Glomerular visceral epithelial cell (primary cell): ENCODE data around the gene GBA2.

Experiments
- DNase-seq: peaks from one replicate; pipeline ENCODE4 v3.0.0-alpha.2; 2016; ENCODE audit errors: extremely low spot score

The GBA2 gene

DNA sequence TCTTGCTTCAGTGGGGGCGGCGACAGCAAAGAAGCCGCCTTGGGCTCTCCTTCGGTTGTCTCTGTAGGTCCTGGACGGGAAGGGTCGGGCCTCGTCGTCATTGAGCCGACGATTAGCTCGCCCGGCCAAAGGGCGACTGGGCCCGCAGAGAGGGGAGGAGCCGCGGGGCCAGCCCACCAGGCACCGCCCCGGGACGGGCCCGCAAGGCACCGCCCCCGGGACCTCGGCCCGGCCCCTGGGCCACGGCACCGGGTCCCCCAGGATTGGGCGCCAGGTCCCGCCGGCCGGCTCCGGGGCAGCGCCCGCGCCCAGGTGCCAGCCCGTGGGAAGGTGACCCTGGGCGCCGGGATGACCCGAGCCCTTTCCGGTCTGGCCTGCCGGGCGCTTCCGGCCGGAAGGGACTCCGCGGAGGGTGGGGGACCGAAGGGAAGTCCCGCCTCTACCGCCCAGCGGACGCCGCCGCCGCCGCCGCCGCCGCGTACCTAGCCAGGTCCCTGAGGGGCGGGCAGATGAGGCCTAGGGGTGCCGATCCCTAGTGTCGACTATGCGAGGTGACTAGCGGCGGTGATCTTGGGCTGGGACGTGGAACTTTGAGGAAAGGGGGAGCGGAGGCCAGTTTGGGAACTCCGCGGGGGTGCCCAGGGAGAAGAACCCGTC is at the start of gene GBA2, which contains the start of gene RGP1:
Gene GBA2, minus strand, starts transcription at position 371 of the 657 bp plus-strand sequence. CDS start 524 bp downstream, outside the sequence.
Gene RGP1, plus strand, starts transcription at position 430 of the 657 bp plus-strand sequence. CDS start 469 bp downstream, outside the sequence.
- peak; percentile 84 for DNase-seq

DNA sequence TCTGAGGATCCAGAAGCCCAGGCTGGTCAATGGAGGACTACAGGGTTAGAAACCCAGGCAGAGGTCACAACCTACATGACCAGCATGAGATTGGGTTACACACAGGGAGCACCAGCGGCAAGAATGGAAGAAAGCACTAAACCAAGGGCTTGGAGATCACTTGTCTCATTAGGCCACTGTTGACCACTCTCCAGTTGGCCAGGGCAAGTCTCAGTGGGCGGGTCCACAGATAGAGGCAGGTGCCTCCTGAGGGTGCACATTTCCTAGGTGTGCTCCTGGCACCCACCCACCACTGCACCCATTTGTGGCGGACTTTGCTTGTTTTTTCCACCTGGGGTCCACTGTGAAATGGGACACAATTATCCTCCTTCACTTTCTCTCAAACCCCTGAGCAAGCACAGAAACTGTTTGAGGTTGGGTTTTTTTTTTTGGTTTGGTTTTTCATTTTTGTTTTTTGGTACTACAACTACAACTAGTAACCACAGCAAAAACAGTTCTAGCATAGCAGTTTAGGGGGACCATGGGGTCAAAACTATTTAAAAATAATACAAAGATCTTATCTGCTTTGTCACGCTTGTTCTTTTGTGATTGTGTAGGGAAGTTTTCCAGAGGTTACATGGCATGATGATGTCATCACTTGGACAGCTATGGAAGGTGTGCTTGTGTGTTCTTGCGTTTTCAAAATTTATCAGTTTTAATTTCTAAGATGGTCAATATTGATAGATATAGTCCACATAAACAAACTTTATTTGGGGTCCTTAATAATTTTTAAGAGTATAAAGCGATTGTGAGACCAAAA is 48.5 kb upstream of the GBA2 start:
- DNase-seq = no peak

DNA sequence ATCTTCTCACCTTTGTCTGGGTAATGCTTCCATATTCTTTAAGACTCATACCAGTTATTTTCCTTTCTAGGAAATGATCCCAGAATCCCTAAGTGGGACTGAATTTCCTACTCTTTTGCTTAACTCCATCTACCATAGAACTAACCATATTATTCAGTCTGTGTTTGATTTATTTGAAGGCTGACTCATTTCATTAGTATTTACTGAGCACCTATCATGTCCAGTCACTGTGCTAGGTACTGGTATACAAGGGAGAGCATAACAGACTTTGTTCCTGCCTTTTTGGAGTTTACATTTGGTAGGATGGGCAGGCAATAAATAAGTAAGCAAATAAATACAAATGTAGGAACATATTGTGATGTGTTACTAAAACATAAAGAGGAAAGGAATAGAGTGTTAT is 46.7 kb upstream of the GBA2 start:
- DNase-seq = no peak

DNA sequence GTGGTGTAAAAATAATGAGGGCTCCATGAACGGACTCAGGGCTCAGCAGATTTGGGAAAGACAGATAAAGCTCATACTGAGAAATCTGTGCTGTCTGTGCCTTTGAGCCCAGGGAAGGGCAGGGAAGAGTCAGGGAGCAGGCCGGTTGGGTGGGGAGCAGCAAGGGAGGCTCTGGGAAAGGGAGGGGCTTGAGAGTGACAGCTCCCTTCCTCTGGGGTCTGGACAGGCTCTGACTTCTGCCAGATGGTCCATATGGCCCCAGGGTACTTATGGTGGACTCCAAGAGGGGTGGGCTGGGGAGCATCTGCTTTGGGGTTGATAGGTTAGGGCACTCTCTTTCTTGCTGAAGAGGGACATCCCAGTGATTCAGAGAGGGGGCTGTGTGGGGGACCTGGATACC is 44.4 kb upstream of the GBA2 start:
- DNase-seq = no peak

DNA sequence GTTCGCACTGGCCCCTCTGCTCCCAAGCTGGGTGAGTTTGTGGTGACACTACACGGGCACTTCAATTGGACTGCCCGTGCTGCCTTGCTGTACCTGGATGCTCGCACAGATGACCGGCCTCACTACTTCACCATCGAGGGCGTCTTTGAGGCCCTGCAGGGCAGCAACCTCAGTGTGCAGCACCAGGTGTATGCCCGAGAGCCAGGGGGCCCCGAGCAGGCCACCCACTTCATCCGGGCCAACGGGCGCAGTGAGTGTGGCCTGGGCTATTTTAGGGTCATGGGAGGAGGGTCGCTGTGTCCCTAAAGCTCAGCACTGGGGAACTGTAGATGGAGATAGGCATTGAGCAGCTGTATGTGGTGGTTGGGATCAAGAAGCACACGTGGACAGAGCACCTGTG is 43.8 kb upstream of the GBA2 start:
- no peak for DNase-seq

DNA sequence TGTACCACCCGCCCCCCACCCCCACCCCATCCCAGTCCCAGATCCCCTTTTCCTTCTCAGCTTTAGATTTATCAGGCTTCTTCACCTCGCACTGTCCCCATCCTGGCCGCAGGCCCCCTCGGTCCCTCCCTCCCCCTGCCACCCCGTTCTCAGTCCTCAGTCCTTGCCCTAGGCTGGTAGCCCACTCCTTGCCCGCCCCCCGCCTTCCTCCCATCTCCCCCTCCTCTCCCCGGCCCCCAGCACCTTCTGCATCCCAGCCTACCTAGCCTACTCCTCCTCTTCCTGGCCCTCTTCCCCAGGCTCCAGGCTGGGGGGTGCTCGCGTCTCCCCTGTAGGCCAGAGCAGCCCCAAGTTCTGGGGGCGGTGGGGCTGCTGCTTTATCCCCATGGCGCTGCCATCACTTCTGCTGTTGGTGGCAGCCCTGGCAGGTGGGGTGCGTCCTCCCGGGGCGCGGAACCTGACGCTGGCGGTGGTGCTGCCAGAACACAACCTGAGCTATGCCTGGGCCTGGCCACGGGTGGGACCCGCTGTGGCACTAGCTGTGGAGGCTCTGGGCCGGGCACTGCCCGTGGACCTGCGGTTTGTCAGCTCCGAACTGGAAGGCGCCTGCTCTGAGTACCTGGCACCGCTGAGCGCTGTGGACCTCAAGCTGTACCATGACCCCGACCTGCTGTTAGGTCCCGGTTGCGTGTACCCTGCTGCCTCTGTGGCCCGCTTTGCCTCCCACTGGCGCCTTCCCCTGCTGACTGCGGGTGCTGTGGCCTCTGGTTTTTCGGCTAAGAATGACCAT is 43.2 kb upstream of the GBA2 start:
- no peak for DNase-seq

DNA sequence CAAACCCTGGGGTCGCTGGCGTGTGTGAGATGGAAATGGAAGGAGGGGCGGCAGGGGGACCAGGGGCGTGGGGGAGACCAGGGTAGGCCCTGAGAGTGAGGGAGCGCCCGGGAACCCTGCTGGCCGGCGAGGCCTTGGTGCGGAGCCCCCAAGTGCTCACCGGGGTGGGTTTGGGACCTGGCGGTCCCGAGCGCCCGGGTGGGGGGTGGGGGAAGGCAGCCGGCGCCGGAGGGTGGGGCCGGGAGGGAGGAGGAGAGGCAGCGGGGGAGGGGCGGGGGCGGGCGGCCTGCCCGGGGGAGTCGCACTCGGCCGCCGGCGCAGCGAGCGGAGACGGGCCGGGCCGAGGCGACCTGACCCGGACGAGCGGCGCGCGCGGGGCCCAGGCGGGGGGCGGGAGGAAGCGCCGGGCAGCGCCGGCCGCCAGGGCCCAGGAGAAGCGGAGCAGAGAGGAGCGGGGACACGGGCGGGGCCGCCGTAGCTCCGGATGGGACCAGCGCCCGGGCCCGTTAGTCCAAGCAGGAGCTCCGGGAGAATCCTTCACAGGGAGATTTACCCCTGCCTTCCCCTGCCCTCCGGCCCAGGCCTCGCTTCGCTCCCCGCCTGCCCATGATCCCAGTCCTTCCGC is 42.4 kb upstream of the GBA2 start, which contains the start of gene NPR2:
Gene NPR2, plus strand, starts transcription at position 295 of the 625 bp plus-strand sequence. CDS start 818 bp downstream, outside the sequence.
- peak; percentile 40 for DNase-seq

DNA sequence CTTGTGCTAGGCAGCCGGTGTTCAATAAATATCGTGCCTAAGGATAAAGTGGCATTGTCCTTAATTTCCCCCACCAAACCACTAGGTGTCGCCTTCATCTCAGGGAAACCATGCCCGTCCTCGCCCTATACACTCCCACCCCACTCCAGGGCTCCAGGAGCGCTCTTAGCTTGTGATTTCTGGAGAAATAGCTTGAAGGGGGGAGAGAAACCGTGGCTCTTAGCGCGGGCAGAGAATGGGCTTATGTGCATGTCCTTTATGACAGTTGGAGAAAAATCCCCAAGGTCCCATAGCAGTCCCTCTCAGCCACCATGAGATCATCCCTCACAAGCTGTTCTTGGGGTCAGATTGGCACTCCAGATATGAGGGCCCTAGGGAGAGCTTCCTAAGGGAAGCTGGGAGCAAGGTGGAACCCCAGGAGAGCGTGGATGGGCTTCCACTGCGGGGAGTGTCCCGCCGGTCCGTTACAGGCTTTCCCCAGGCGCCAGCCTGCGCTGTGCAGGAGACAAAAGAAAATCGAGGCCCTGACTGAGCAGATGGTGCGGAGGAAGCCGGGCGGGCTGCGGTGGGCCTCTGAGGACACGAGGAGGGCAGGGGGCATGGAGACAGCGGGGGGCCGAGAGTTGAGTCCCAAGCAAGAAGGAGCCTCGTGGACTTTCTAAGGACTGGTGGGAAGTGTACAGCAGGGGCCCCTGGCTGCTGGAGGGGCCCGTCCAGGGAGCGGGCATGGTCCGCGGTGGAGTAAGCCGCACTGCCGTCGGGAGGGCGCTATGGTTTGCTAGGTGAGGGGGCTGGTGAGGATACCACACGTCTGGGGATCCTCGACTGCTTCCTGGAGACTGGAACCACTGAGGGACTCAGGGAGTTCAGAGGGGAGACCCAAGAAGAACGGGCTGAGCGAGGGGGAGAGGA is 41.6 kb upstream of the GBA2 start:
- peak; percentile 83 for DNase-seq

DNA sequence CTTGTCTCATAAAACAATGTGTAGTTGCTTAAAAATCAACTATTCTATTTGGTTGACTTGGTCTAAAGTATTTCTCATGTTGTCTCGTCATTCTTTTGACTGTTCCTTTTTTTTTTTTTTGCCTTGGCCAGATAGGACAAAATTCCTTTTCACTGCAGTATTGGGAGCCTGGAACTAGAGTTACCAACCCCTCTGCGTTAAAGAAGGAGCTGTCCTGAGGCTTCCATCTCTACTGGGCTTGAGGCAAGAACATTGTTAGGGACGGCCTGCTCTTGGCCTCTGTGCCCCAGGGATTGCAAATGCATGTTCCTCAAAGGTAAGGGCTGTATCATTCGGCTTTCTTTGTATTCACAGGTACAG is 41.0 kb upstream of the GBA2 start:
- no peak for DNase-seq

DNA sequence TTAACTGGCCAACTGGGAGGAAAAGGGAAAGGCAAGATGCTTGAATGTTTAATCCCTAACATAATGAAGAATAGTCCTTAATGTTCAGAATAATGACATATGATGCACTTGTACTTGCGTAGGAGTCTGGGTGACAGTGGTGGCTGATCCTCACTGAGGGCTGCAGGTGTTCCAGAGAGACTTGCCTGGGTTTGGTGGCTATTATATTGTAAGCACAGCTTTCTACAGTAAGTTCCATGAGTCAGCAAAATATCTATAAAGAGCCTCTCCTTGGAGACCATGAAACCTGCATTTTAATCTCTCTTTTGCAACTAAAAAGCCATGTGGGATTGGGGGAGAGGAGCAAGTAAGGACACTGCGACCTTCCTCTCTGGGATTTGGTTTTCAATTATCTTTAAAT is 40.5 kb upstream of the GBA2 start:
- no peak for DNase-seq

DNA sequence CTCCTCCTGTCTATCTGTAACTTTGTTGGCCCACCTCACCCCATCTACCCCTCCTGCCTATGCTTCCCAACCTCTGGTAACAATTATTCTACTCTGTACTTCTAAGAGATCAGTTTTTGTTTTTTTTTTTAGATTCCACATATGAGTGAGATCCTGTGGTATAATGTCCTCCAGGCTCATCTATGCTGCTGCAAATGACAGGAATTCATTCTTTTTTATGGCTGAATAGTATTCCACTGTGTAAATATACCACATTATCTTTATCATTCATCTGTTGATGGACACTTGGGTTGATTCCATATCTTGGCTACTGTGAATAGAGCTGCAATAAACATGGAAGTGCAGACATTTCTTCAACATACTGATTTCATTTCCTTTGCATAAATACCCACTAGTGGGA is 34.4 kb upstream of the GBA2 start:
- no peak for DNase-seq

DNA sequence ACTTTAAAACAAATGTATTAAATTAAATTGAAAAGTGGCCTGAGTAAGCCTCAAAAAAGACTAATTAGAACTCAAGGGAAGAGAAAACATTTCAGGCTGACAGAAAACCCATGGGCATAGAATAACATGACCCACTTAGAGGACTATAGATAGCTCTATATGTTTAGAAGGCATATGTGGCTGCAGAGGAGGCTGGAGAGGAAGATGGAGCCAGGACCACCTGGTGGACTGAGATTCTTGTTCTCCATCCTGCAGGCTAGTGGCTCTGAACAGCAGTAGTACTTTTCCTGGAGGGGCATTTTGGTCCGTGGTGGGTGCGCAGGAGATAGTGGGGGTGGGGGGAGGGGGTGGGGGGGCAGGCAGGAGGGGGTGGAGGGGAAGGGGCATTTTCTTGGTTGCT is 32.0 kb upstream of the GBA2 start:
- DNase-seq = no peak

DNA sequence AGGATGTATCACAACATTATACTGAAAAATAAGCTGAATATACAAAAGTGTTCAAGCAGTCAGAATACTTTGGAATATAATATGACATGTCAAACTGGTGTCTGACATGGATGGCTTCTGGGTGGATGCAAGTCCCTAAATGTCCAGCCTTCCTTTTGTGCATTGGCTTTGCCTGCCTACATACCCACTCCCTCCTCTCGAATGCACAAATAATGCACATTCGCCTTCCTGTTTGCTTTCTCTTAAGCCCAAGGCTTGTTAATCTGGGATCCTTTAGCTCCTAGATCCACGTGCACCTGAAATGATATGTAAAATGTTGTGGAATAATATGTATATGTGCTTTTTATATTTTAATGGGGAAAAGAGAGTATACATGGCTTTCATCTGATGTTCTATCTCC is 29.5 kb upstream of the GBA2 start:
- no peak for DNase-seq

DNA sequence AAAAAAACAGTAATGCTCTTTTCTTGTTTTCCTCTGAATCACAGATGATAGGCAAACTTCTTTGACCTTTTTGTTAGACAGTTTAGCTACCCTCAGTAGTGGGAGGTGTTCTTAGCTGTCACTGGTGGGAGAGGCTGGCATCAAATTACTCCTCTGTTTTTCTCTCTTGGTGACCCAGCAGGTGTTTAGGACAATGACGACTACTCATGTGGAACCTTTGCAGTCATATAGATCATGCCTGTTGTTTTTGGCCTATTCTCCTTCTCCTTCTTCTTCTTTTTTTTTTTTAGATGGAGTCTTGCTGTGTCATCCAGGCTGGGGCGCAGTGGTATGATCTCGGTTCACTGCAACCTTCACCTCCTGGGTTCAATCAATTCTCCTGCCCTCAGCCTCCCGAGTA is 27.0 kb upstream of the GBA2 start:
- DNase-seq = no peak

DNA sequence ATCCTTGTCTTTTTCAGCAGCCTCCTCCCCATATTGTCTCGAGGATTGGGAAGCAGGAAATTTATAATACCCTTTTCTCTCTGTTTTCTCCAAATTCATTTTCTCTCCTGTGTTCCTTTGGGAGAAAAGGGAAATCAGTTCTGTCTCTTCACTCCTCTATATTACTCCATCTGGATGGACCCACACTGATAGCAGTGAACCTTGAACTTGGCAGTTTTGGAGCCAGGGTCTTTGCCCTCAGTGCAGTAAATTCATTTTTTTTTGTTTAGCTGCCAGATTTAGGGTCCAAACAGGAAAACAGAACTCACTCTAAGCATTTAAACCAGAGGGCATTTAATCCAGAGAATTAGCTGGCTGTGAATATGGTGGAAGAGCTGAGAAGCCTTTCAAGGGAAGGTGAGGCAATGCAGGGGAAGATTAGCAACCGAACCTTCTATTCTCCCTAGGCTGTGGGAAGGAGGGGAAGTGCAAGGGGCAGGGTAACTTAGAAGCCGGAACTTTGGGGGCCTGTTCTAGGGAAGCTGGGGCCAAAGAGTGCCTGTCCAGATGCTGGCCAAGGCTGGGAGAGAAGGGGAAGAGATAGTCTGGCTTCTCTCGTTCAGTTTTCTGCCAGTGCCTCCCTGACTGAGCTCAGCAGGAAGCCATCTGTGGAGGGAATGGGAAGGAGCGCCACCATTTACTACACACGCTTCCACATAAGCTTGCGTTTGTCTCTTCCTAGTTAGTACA is 26.0 kb upstream of the GBA2 start:
- DNase-seq = no peak

DNA sequence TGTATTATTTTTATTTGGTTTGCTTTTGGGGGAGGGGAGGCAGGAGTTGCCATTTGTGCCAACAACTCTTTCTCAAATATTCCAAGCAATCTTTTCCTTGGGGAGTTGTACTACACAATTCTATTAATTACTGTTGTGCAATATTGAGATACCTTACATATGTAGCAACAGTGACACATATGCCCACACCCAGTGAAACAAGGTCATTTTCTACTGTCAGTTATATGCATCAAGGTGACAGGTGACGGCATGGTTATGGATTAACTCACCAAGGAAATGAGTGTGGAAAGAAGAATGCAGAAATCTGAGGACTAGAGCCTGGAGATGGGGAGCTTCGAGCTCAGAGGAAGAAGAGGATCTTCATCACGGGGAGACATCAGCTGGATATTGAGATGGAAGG is 22.9 kb upstream of the GBA2 start:
- DNase-seq = peak; percentile 24

DNA sequence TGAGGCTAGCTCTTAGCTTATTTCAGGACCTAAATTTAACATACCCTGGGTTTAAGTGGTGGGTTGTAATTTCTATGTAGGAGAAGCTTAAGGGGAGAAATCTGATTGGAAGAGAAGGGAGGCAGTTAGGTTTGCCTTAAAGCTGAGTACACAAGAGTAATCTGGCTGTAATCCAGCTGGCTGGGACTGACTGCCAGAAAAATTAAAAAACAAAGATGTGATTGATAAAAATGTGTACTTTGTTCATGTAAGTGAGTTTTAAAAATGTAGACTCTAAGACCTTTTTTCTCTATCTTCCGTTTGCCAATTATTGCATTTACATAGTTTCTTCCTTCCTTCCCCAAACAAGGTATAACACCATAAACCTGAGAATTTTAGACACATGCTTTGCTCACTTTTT is 22.5 kb upstream of the GBA2 start:
- no peak for DNase-seq

DNA sequence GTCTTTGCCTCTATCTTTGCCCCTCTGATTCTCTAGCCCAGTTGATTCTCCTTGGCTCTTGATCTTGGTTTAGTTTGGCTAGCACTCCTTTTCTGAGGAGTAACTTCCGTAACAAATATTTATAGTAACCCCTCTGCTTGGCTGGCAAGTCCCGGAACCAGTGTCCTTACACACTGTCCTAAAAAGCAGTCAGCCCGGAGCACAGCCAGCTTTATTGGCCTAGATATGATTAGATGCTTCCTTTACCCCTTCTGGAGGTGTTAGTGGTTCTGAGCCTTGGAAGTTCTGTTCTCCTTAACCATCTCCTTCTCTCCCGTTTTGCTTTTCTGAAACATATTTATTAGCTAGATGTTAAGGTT is 22.0 kb upstream of the GBA2 start:
- DNase-seq = no peak

DNA sequence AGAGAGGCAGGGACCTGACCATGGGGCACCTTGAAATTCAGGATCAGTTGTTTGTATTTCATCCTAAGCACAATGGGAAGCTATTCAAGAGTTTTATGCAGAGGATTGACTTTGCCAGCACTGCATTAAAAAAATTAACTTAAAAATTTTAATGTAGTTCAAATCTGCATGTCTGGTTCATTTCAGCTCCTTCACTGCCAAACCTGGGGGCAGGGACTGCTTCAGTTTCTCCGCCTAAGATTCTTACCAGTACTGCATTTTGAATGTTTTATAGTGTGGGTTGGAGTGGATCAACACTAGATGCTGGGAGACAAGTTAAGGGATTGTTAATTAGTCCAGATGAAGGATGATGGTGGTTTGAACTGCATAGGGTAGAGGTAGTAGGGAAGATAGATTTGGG is 20.7 kb upstream of the GBA2 start:
- DNase-seq = no peak

DNA sequence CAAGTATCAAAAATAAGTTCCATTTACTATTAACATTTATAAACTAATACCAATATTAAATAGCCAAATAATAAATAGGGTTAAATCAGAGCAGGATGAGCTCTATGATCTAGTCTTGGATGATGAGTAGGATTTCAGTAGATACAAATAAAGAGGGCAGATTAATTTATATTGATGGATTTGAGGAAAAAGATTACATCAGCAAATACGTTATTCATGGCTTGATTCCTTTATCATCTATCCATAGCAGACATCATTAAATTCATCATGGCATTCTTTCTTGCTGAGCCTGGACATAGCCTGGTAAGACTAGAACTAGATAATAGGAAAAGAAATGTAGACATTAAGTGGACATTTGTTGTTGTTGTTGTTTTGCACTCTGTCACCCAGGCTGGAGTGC is 18.4 kb upstream of the GBA2 start:
- DNase-seq = no peak
